Brain microvascular endothelial cell (primary cell): ENCODE measurements around the gene POGK.

Source experiments
- DNase-seq: peaks from one replicate; pipeline ENCODE4 v3.0.0-alpha.2; 2020
- H3K27ac ChIP-seq: fragments of 250-450 bp; sonication (Bioruptor Pico); 2 replicates; pipeline ENCODE4 v1.5.1; 2020; ENCODE audit warnings: mild to moderate bottlenecking, moderate library complexity
- H3K27me3 ChIP-seq: fragments of 250-450 bp; sonication (Bioruptor Pico); replicated peaks from 2 replicates; pipeline ENCODE4 v1.5.1; 2020; ENCODE audit warnings: mild to moderate bottlenecking
- H3K36me3 ChIP-seq: fragments of 250-450 bp; sonication (Bioruptor Pico); replicated peaks from 2 replicates; pipeline ENCODE4 v1.5.1; 2020; ENCODE audit warnings: mild to moderate bottlenecking
- H3K4me3 ChIP-seq: 2 replicates; pipeline ENCODE4 v1.5.1; 2011; ENCODE audit warnings: low read depth, mild to moderate bottlenecking, control low read depth, low read length, moderate library complexity
- in situ Hi-C: cut with HindIII; loops from 2 replicates; pipeline ENCODE4 v1.10.0; 2017; ENCODE audit warnings: low sequenced_read_pairs, low pct_ligation_motif_present
- TF ChIP-seq, protein P1 (sequence below): IDR thresholded peaks from 2 replicates; pipeline ENCODE4 v1.5.1; 2011; ENCODE audit warnings: low read depth, mild to moderate bottlenecking, moderate library complexity, low read length, control low read depth, inconsistent platforms; ENCODE audit errors: missing control alignments

POGK gene, protein sequence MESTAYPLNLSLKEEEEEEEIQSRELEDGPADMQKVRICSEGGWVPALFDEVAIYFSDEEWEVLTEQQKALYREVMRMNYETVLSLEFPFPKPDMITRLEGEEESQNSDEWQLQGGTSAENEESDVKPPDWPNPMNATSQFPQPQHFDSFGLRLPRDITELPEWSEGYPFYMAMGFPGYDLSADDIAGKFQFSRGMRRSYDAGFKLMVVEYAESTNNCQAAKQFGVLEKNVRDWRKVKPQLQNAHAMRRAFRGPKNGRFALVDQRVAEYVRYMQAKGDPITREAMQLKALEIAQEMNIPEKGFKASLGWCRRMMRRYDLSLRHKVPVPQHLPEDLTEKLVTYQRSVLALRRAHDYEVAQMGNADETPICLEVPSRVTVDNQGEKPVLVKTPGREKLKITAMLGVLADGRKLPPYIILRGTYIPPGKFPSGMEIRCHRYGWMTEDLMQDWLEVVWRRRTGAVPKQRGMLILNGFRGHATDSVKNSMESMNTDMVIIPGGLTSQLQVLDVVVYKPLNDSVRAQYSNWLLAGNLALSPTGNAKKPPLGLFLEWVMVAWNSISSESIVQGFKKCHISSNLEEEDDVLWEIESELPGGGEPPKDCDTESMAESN

GRCh38 chr1:166838766-166839599, at the start of gene POGK:
Gene POGK (plus strand): TSS chr1:166839475. CDS start chr1:166840957, 1,482 bp downstream.
- H3K36me3 ChIP-seq = peaks cover 22% of the 10 kb centered on the region
- DNase-seq = peak; percentile 75
- no peaks in the 10 kb centered on the region for H3K27me3 ChIP-seq
- TF ChIP-seq, protein P1, sequence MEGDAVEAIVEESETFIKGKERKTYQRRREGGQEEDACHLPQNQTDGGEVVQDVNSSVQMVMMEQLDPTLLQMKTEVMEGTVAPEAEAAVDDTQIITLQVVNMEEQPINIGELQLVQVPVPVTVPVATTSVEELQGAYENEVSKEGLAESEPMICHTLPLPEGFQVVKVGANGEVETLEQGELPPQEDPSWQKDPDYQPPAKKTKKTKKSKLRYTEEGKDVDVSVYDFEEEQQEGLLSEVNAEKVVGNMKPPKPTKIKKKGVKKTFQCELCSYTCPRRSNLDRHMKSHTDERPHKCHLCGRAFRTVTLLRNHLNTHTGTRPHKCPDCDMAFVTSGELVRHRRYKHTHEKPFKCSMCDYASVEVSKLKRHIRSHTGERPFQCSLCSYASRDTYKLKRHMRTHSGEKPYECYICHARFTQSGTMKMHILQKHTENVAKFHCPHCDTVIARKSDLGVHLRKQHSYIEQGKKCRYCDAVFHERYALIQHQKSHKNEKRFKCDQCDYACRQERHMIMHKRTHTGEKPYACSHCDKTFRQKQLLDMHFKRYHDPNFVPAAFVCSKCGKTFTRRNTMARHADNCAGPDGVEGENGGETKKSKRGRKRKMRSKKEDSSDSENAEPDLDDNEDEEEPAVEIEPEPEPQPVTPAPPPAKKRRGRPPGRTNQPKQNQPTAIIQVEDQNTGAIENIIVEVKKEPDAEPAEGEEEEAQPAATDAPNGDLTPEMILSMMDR = no peak
- in situ Hi-C loops = no loop called here
- H3K4me3 ChIP-seq = peak within 1 kb of the TSS; percentile 68
- H3K27ac ChIP-seq = peak within 1 kb of the TSS; percentile 65

DNA sequence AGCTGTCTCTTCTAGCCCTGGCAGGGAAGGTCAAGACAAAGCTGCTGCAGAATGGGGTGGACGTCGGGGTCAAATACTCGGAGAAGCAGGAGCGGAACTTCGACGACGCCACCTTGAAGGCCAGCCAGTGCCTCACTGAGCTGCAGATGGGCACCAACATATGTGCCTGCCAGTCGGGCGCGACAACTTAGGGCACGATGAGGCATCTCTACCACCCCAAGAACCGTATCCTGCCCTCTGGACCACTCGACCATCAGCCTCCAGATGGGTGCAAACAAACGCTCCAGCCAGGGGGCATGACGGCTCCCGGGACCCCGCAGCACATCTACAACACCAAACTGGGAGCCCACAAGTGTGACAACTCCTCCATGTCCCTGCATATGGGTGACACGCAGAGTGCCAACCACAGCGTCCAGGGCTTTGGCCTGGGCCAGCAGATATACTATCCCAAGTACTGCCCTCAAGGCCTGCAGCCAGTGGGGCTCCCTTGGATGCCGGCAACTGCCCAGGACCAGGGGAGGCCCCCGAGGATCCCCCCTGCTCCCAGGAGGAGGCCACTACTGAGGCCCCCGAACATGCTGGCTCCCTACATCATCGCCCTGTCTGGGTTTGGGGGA, 42.5 kb upstream of the POGK start:
- H3K4me3 ChIP-seq = no peak overlapping the region
- TF ChIP-seq, protein P1 = no peak
- H3K27me3 ChIP-seq = no peaks in the 10 kb centered on the region
- H3K27ac ChIP-seq = no peak overlapping the region
- no peaks in the 10 kb centered on the region for H3K36me3 ChIP-seq
- in situ Hi-C loops = no loop called here
- no peak for DNase-seq

DNA sequence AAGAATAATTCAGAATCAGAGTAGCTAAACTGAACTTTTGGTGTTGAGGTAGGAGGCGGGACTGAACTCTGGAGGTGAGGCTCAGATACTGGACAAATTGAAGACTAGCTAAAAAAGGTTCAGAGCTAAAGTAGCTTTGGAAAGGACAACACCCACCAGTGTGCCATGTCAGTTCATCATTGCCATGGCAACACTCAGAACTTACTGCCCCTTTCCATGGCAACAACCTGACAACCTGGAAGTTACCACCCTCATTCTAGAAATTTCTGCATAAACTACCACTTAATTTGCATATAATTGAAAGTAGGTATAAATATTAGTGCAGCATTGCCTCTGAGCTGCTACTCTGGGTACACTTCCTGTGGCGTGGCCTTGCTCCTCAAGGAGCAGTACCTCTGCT, 30.3 kb upstream of the POGK start:
- TF ChIP-seq, protein P1 = no peak
- DNase-seq = no peak
- Histone ChIP-seq H3K27ac (no peak overlapping the region), H3K36me3 (no peaks in the 10 kb centered on the region), H3K4me3 (no peak overlapping the region), H3K27me3 (no peaks in the 10 kb centered on the region)
- in situ Hi-C loops = no loop called here

DNA sequence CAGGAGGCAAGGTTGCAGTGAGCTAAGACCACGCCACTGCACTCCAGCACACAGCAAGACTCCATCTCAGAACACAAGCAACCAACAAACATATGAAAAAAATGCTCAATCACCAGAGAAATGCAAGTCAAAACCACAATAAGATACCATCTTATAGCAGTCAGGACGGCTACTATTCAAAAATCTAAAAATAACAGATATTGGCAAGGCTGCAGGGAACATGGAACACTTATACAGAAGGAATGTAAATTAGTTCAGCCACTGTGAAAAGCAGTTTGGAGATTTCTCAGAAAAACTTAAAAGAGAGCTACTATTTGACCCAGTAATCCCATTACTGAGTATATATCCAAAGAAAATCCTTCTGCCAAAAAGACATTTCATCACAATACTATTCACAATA, 27.6 kb upstream of the POGK start:
- in situ Hi-C loops = no loop called here

More for the DNA sequence above, 27.6 kb upstream of the POGK start:
- Histone ChIP-seq H3K27ac (no peak overlapping the region), H3K27me3 (no peaks in the 10 kb centered on the region), H3K4me3 (no peak overlapping the region), H3K36me3 (no peaks in the 10 kb centered on the region)
- TF ChIP-seq, protein P1 = no peak
- peak; percentile 1 for DNase-seq
